GM21737 (cell line): ENCODE results near the gene CLCN2.

Experiments
- ATAC-seq: cut with Tn5 transposase; IDR thresholded peaks from one replicate; pipeline ENCODE4 v1.9.1; 2021; ENCODE audit warnings: mild to moderate bottlenecking, moderate library complexity; ENCODE audit not compliant: unreplicated experiment

CLCN2 gene

GRCh38 chr3:184361932-184362667 lies 695 bp upstream of the CLCN2 start:
- peak; percentile 4 for ATAC-seq

GRCh38 chr3:184360929-184361531 lies 375 bp downstream of the CLCN2 start:
- no peak for ATAC-seq

GRCh38 chr3:184360070-184360928 lies 1.1 kb downstream of the CLCN2 start:
- no peak for ATAC-seq

- no peak for ATAC-seq
These were observed 1.8 kb downstream of the CLCN2 start for GRCh38 chr3:184359610-184360009.

GRCh38 chr3:184358921-184359350 lies 2.5 kb downstream of the CLCN2 start:
- ATAC-seq = no peak

GRCh38 chr3:184358124-184358767 lies 3.2 kb downstream of the CLCN2 start:
- no peak for ATAC-seq

GRCh38 chr3:184357248-184358123 lies 3.9 kb downstream of the CLCN2 start:
- no peak for ATAC-seq

GRCh38 chr3:184355261-184356040 lies 6.0 kb downstream of the CLCN2 start:
- ATAC-seq = no peak

- no peak for ATAC-seq
These were observed 6.7 kb downstream of the CLCN2 start for GRCh38 chr3:184354754-184355153.

- no peak for ATAC-seq
These were observed 7.2 kb downstream of the CLCN2 start for GRCh38 chr3:184354121-184354728.

- no peak for ATAC-seq
These were observed 7.9 kb downstream of the CLCN2 start for GRCh38 chr3:184353546-184353941.

GRCh38 chr3:184352897-184353545 lies 8.4 kb downstream of the CLCN2 start:
- ATAC-seq = no peak

GRCh38 chr3:184352149-184352785 lies 9.1 kb downstream of the CLCN2 start:
- ATAC-seq = no peak

GRCh38 chr3:184351511-184352148 lies 9.8 kb downstream of the CLCN2 start:
- no peak for ATAC-seq

GRCh38 chr3:184350618-184351017 lies 10.8 kb downstream of the CLCN2 start:
- ATAC-seq = no peak

- ATAC-seq = no peak
These were observed 11.6 kb downstream of the CLCN2 start for GRCh38 chr3:184349563-184350470.

GRCh38 chr3:184348057-184348382 lies 13.4 kb downstream of the CLCN2 start:
- ATAC-seq = no peak
